Mesodermal cell (in vitro differentiated cells): ENCODE results near the gene CRYAB.
A peak's percentile ranks its signal among the peaks of the same experiment; 100 is the strongest.
"Not testable (repeated sequence)": the region's sequence is repeated elsewhere in the genome, so short reads cannot be mapped to it uniquely, and the experiment has no call there.

ENCODE experiments used
- H3K27ac ChIP-seq: 2 replicates; pipeline ENCODE4 v1.7.0; 2013; ENCODE audit warnings: mild to moderate bottlenecking, low read depth, low read length, moderate library complexity; ENCODE audit not compliant: severe bottlenecking
- H3K36me3 ChIP-seq: 2 replicates; pipeline ENCODE4 v1.7.1; 2013; ENCODE audit warnings: mild to moderate bottlenecking, low read length, moderate library complexity; ENCODE audit not compliant: control insufficient read depth, insufficient read depth
- H3K4me1 ChIP-seq: one replicate; pipeline ENCODE4 v1.7.1; 2013; ENCODE audit warnings: mild to moderate bottlenecking, low read length; ENCODE audit not compliant: insufficient read depth, control insufficient read depth, poor library complexity, severe bottlenecking
- H3K4me3 ChIP-seq: 2 replicates; pipeline ENCODE4 v1.7.0; 2013; ENCODE audit warnings: low read length, control low read depth, mild to moderate bottlenecking; ENCODE audit not compliant: insufficient read depth, poor library complexity, severe bottlenecking; ENCODE audit errors: extremely low read depth
- H3K9me3 ChIP-seq: 2 replicates; pipeline ENCODE4 v1.7.1; 2013; ENCODE audit warnings: mild to moderate bottlenecking, low read length, moderate library complexity; ENCODE audit not compliant: control insufficient read depth
- WGBS, 2 experiments: methylation state at CpG; one replicate each; pipeline ENCODE4 v1.1.5; 2013; ENCODE audit warnings: missing lambda C conversion rate in 2 of 2; ENCODE audit not compliant: insufficient coverage in 2 of 2; 5-methylcytosine and 5-hydroxymethylcytosine counted together

The CRYAB gene

GRCh38 chr11:111908639-111909305, 2.8 kb downstream of the CRYAB start:
- no peak overlapping the region for H3K27ac ChIP-seq
- H3K36me3 ChIP-seq, result no peaks in the 10 kb centered on the region
- WGBS, 2 experiments, result 94 to 100% methylated on average over 3 to 4 of the region's 5 CpGs
- no peak overlapping the region for H3K4me3 ChIP-seq
- peaks cover 25% of the 10 kb centered on the region for H3K4me1 ChIP-seq
- H3K9me3 ChIP-seq, result peaks cover 4% of the 10 kb centered on the region

DNA sequence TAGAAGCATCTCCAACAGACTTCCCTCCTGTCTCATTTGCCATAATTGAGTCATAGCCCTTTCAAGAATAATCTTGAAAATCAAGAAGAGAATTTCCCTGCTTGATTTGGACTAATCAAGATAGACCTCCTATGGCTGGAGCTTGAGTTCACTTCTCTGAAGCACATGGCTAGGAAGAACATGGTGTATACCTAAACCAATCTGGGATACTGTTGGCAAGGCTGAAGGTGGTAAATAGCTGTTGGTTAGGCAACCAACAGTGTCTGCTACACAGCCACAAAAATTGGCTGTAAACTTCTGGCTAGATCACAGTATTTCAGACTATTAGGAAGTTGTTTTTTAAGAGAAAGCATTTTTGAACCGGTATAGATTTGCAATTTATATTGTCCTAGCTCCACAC, 4.9 kb downstream of the CRYAB start:
- no CpG with 5 or more reads among the region's 1 CpG for WGBS, 2 experiments
- H3K4me1 ChIP-seq, result peaks cover 9% of the 10 kb centered on the region
- H3K27ac ChIP-seq, result no peak overlapping the region
- H3K36me3 ChIP-seq, result no peaks in the 10 kb centered on the region
- peaks cover 4% of the 10 kb centered on the region for H3K9me3 ChIP-seq
- no peak overlapping the region for H3K4me3 ChIP-seq

DNA sequence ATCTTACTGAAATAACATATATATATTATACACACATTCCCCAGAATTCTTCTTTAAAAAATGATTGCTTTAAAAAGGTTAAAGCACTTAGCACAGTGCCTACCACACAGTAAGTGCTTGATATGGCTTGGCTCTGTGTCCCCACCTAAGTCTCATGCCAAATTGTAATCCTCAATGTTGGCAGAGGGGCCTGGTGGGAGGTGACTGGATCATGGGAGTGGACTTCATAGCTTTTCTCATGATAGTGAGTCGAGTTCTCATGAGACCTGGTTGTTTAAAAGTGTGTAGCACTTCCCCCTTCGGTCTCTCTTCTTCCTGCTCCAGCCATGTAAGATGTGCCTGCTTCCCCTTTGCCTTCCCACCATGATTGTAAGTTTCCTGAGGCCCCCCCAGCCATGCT, 6.2 kb downstream of the CRYAB start:
- Histone ChIP-seq H3K27ac (no peak overlapping the region), H3K36me3 (no peaks in the 10 kb centered on the region), H3K4me3 (no peak overlapping the region), H3K4me1 (no peaks in the 10 kb centered on the region), H3K9me3 (peaks cover 4% of the 10 kb centered on the region)
- WGBS, 2 experiments, result 83 to 93% methylated on average over 2 of the region's 2 CpGs

DNA sequence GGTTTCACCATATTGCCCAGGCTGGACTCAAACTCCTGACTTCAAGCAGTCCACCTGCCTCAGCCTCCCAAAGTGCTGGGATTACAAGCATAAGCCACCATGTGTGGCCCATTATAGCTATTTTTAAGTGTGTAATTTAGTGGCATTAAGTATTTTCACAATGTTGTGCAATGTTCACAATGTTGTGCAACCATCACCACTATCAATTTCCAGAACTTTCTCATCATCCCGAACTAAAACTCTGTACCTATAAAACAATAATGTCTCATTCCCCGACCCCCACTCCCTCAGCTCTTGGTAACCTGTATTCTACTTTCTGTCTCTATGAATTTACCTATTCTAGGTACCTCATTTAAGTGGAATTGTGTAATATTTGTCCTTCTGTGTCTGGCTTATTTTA, 24.7 kb downstream of the CRYAB start:
- no peak overlapping the region for H3K27ac ChIP-seq
- WGBS, 2 experiments, result 83% methylated on average over 1 of the region's 2 CpGs; no CpG with 5 or more reads in 1 of the 2 experiments
- no peaks in the 10 kb centered on the region for H3K36me3 ChIP-seq
- H3K4me1 ChIP-seq, result no peaks in the 10 kb centered on the region
- no peak overlapping the region for H3K4me3 ChIP-seq
- H3K9me3 ChIP-seq, result no peaks in the 10 kb centered on the region

DNA sequence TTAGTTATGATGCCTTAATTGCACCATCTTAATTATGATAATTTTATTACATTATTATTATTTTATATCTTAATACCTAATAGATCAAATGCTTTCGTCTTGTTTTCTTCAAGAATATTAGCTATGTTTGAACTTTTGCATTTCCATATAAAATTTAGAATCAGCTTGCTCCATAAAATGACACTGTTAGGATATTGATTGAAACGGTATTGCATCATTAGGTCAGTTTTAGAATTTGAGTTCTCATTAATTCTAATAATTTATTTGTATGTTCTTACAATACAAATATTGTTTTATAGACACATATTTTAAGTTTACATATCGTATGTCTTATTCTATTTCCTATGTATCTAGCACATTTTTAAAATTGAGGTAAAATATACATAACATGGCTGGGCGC, 25.5 kb downstream of the CRYAB start:
- no peaks in the 10 kb centered on the region for H3K36me3 ChIP-seq
- H3K27ac ChIP-seq, result no peak overlapping the region
- no peaks in the 10 kb centered on the region for H3K9me3 ChIP-seq
- no peaks in the 10 kb centered on the region for H3K4me1 ChIP-seq
- WGBS, 2 experiments, result 83 to 100% methylated on average over 1 of the region's 4 CpGs
- no peak overlapping the region for H3K4me3 ChIP-seq

GRCh38 chr11:111885053-111885452, 26.5 kb downstream of the CRYAB start:
- not testable (repeated sequence) for H3K36me3 ChIP-seq, H3K9me3 ChIP-seq, H3K4me3 ChIP-seq, H3K27ac ChIP-seq, H3K4me1 ChIP-seq
- 91 to 94% methylated on average over 2 to 4 of the region's 4 CpGs for WGBS, 2 experiments

DNA sequence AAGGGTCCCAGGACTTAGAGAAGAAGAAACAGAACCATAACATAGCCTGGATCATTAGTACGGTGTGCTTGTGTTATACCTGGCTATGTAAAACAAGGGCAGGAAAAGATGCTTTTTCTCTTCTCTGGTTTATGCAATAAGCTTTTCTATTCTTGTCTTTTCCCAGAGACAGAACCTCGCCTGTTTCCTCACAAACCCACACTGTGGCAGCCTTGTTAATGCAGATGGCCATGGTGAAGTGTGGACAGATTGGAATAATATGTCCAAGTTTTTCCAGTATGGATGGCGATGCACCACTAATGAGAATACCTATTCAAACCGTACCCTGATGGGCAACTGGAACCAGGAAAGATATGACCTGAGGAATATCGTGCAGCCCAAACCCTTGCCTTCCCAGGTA, 29.4 kb downstream of the CRYAB start:
- no peak overlapping the region for H3K27ac ChIP-seq
- no peak overlapping the region for H3K4me3 ChIP-seq
- no peaks in the 10 kb centered on the region for H3K9me3 ChIP-seq
- no peaks in the 10 kb centered on the region for H3K36me3 ChIP-seq
- H3K4me1 ChIP-seq, result no peaks in the 10 kb centered on the region
- WGBS, 2 experiments, result 86 to 98% methylated on average over 3 to 4 of the region's 5 CpGs

DNA sequence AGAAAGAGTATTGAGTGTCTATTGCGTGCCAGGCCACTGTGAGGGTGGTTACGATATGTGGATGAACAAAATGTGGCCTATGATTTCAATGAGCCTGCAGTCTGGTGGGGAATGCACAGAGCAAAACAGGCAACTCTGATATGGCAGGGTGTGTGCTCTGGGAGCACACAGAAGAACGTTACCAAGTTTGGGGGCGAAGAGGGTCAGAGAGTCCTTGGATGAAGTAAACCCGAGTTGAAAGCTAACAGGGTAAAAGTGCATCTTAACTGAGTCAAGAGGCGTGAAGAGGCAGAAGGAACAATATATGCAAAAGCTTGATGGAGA, 32.0 kb downstream of the CRYAB start:
- no peaks in the 10 kb centered on the region for H3K36me3 ChIP-seq
- WGBS, 2 experiments, result 71 to 91% methylated on average over 5 to 6 of the region's 6 CpGs

GRCh38 chr11:111878849-111879636, 32.5 kb downstream of the CRYAB start, which contains the start of the genes CFAP68 and FDXACB1:
Gene CFAP68, plus strand, starts transcription at chr11:111879541. Its CDS starts 20 bp downstream, at chr11:111879561.
Gene FDXACB1, minus strand, starts transcription at chr11:111879165. Its CDS starts 33 bp downstream, at chr11:111879132.
- Histone ChIP-seq H3K9me3 (no peaks in the 10 kb centered on the region), H3K4me1 (no peaks in the 10 kb centered on the region), H3K4me3 (peak within 1 kb of the TSS; percentile 66), H3K27ac (peak within 1 kb of the TSS; percentile 98), H3K36me3 (no peaks in the 10 kb centered on the region)
- WGBS, 2 experiments, result 1 to 2% methylated on average over 18 to 22 of the region's 55 CpGs

More for the DNA sequence above, 32.0 kb downstream of the CRYAB start:
- peak overlapping the region; percentile 98 for H3K27ac ChIP-seq
- no peaks in the 10 kb centered on the region for H3K9me3 ChIP-seq
- H3K4me3 ChIP-seq, result peak overlapping the region; percentile 66
- no peaks in the 10 kb centered on the region for H3K4me1 ChIP-seq

GRCh38 chr11:111878385-111878848, 33.2 kb downstream of the CRYAB start:
- 3 to 7% methylated on average over 8 to 12 of the region's 13 CpGs for WGBS, 2 experiments
- peak overlapping the region; percentile 66 for H3K4me3 ChIP-seq
- peak overlapping the region; percentile 98 for H3K27ac ChIP-seq

GRCh38 chr11:111871693-111872161, 39.8 kb downstream of the CRYAB start:
- 40 to 100% methylated on average over 1 to 2 of the region's 5 CpGs for WGBS, 2 experiments
- H3K36me3 ChIP-seq, result peaks cover 22% of the 10 kb centered on the region
- H3K27ac ChIP-seq, result no peak overlapping the region
- H3K4me1 ChIP-seq, result no peaks in the 10 kb centered on the region
- peak overlapping the region; percentile 81 for H3K4me3 ChIP-seq
- H3K9me3 ChIP-seq, result no peaks in the 10 kb centered on the region

More at GRCh38 chr11:111878385-111878848, 33.2 kb downstream of the CRYAB start:
- Histone ChIP-seq H3K36me3 (no peaks in the 10 kb centered on the region), H3K9me3 (no peaks in the 10 kb centered on the region), H3K4me1 (no peaks in the 10 kb centered on the region)
